ENCODE data around the gene PITX3. TPM values are rescaled to one million over a fixed set of nuclear protein-coding genes. Genes with fewer than 3 reads are reported as not detected.

Gene PITX3
- total RNA-seq, 1 donor from 2014 or later = not detected

- H3K27ac Mint-ChIP-seq (ENCODE audit: unreplicated experiment) = no peak overlapping the region
- DNase-seq (ENCODE audit: low read depth, low spot score) = no peak
- no peaks in the 10 kb centered on the region for H3K36me3 Mint-ChIP-seq (ENCODE audit: low read depth)
- peaks cover 52% of the 10 kb centered on the region for H3K4me1 Mint-ChIP-seq
- no peaks in the 10 kb centered on the region for H3K9me3 Mint-ChIP-seq
- peak overlapping the region; percentile 85 for H3K4me3 Mint-ChIP-seq
- peaks cover 20% of the 10 kb centered on the region for H3K27me3 Mint-ChIP-seq (ENCODE audit: low read depth)
- no peak for TF ChIP-seq CTCF (conservative IDR thresholded peaks at IDR 0.05)
Measured at GRCh38 chr10:102246261-102246660, 4.9 kb upstream of the PITX3 start.

DNA sequence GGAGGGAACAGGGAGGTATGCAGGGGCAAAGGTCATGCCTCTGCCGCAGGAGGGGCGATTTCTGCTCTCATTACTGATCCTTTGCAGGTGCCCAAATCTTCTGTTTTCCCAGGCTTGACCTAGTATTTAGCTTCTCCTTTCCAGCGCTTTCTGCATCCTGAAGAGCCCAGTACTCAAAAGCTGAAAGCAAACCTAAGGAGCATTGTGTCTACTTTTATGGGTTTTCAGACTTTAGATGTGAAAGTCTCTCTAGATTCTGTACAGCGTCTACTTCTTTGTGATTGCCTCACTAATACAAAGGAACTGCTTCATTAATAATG, 4.6 kb upstream of the PITX3 start:
- Mint-ChIP-seq H3K9me3 (no peaks in the 10 kb centered on the region), H3K36me3 (ENCODE audit: low read depth) (no peaks in the 10 kb centered on the region), H3K4me3 (peak overlapping the region; percentile 85), H3K27ac (ENCODE audit: unreplicated experiment) (peak overlapping the region; percentile 91), H3K4me1 (peaks cover 55% of the 10 kb centered on the region), H3K27me3 (ENCODE audit: low read depth) (peaks cover 23% of the 10 kb centered on the region)
- TF ChIP-seq CTCF (conservative IDR thresholded peaks at IDR 0.05) = no peak
- DNase-seq (ENCODE audit: low read depth, low spot score) = no peak

DNA sequence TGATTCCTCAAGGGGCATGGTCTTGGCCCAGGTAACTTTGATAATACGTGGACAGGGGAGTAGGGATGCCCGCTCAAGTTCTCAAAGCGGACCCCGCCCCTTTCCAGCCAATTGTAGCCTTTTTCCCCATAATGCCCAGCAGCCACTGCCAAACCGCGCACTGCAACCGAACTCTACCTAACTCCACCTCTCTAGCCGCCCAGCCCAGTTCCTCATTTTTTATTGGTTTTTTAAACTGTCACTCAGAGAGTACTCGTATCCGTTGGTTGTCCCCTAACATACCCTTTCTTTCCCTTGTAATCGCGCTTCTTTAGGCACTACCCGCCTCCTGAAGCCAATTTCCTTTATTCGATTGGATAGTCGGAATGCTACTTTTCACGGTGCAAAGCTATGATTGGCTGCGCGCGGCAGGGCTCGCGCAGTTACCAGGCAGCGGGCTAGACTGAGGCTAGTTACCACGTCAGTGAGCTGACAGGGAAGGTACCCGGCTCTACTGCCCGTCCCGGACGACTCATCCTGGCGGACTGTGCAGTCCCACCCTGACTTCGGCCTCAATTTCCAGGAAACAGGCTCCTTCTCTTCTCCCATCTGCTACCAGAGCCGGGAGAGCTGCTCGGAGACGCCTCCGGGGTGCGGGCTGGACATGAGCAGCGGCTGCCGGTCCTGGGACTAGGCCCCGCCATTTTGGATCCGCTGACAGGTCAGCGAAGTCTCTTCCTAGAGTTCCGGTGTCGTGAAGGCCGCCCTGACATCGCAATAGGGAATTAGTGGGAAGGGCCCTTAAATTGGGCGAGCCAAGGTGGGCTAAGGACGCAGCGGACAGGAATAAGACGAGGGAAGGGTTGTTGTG, 4.0 kb upstream of the PITX3 start, which contains the start of gene GBF1:
Gene GBF1, plus strand, starts transcription at position 451 of the 850 bp plus-strand sequence. CDS start 13,407 bp downstream, outside the sequence.
- no peaks in the 10 kb centered on the region for H3K36me3 Mint-ChIP-seq (ENCODE audit: low read depth)
- no peaks in the 10 kb centered on the region for H3K9me3 Mint-ChIP-seq
- peak; percentile 81 for DNase-seq (ENCODE audit: low read depth, low spot score)
- H3K27me3 Mint-ChIP-seq (ENCODE audit: low read depth) = peaks cover 28% of the 10 kb centered on the region
- peaks cover 58% of the 10 kb centered on the region for H3K4me1 Mint-ChIP-seq
- peak within 1 kb of the TSS; percentile 91 for H3K27ac Mint-ChIP-seq (ENCODE audit: unreplicated experiment)
- peak within 1 kb of the TSS; percentile 85 for H3K4me3 Mint-ChIP-seq
- TF ChIP-seq CTCF (conservative IDR thresholded peaks at IDR 0.05) = no peak

DNA sequence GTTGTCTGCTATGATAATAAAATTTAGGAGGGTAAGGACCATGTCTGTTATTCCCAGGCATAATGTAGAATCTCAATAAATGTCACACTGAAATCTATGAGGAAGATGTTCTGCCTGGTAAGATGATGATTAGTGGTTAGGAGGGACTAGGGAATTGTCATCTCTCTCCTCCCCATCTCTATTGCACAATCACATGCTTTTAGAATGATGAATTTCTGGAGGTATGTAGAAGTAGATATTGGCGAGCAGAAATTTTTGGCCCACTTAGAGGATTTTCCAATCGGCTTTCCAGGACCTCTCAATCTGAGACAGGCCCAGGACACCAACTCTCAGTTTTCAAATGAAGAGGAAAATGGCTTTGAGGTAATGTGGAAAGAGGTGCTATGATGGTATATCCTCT, 2.0 kb upstream of the PITX3 start:
- peak overlapping the region; percentile 79 for H3K4me3 Mint-ChIP-seq

GRCh38 chr10:102242118-102242485, 790 bp upstream of the PITX3 start:
- Mint-ChIP-seq H3K27ac (ENCODE audit: unreplicated experiment) (no peak overlapping the region), H3K4me1 (peaks cover 46% of the 10 kb centered on the region), H3K9me3 (no peaks in the 10 kb centered on the region), H3K27me3 (ENCODE audit: low read depth) (peaks cover 58% of the 10 kb centered on the region), H3K4me3 (peak overlapping the region; percentile 77), H3K36me3 (ENCODE audit: low read depth) (no peaks in the 10 kb centered on the region)
- TF ChIP-seq CTCF (conservative IDR thresholded peaks at IDR 0.05) = no peak
- no peak for DNase-seq (ENCODE audit: low read depth, low spot score)

More for the DNA sequence above, 2.0 kb upstream of the PITX3 start:
- peaks cover 48% of the 10 kb centered on the region for H3K27me3 Mint-ChIP-seq (ENCODE audit: low read depth)
- TF ChIP-seq CTCF (conservative IDR thresholded peaks at IDR 0.05) = no peak
- H3K4me1 Mint-ChIP-seq = peaks cover 59% of the 10 kb centered on the region
- no peaks in the 10 kb centered on the region for H3K9me3 Mint-ChIP-seq
- H3K36me3 Mint-ChIP-seq (ENCODE audit: low read depth) = no peaks in the 10 kb centered on the region
- no peak for DNase-seq (ENCODE audit: low read depth, low spot score)
- no peak overlapping the region for H3K27ac Mint-ChIP-seq (ENCODE audit: unreplicated experiment)

Data from neural crest cell (in vitro differentiated cells).